H9 (cell line): ENCODE measurements around the gene FBXO21. TPM values are rescaled to one million over a fixed set of nuclear protein-coding genes. Genes with fewer than 3 reads are reported as not detected.

Source experiments
- DNase-seq: peaks from one replicate; pipeline ENCODE4 v3.0.0-alpha.2; 2017
- H2AFZ ChIP-seq: one replicate; pipeline ENCODE4 v1.6.1; 2013; ENCODE audit warnings: mild to moderate bottlenecking, low read length, control low read depth, moderate library complexity
- H2AK5ac ChIP-seq: 2 replicates; pipeline ENCODE4 v1.6.1; 2013; ENCODE audit warnings: low read length, control low read depth, mixed read lengths; ENCODE audit not compliant: insufficient read length
- H2BK120ac ChIP-seq: one replicate; pipeline ENCODE4 v1.6.1; 2013; ENCODE audit warnings: low read depth, mild to moderate bottlenecking, low read length, control low read depth, inconsistent platforms; ENCODE audit not compliant: poor library complexity, severe bottlenecking
- H2BK12ac ChIP-seq: 2 replicates; pipeline ENCODE4 v1.6.1; 2013; ENCODE audit warnings: low read length, control low read depth, mixed read lengths, low read depth; ENCODE audit not compliant: insufficient read length
- H2BK15ac ChIP-seq: 2 replicates; pipeline ENCODE4 v1.6.1; 2013; ENCODE audit warnings: low read depth, low read length, control low read depth
- H2BK20ac ChIP-seq: one replicate; pipeline ENCODE4 v1.6.1; 2013; ENCODE audit warnings: low read depth, mild to moderate bottlenecking, low read length, control low read depth, inconsistent platforms; ENCODE audit not compliant: poor library complexity, severe bottlenecking
- H2BK5ac ChIP-seq: 2 replicates; pipeline ENCODE4 v1.6.1; 2013; ENCODE audit warnings: low read length, control low read depth, mixed read lengths; ENCODE audit not compliant: insufficient read length
- H3K14ac ChIP-seq: 2 replicates; pipeline ENCODE4 v1.6.1; 2013; ENCODE audit warnings: low read length, control low read depth; ENCODE audit not compliant: insufficient read depth
- H3K18ac ChIP-seq: 2 replicates; pipeline ENCODE4 v1.6.1; 2013; ENCODE audit warnings: low read depth, mild to moderate bottlenecking, mixed read lengths, low read length, control low read depth; ENCODE audit not compliant: insufficient read length
- H3K23ac ChIP-seq: 2 replicates; pipeline ENCODE4 v1.6.1; 2013; ENCODE audit warnings: low read length, control low read depth, mixed read lengths, low read depth; ENCODE audit not compliant: insufficient read length
- H3K23me2 ChIP-seq: 2 replicates; pipeline ENCODE4 v1.6.1; 2013; ENCODE audit warnings: low read depth, mild to moderate bottlenecking, mixed read lengths, low read length, control low read depth; ENCODE audit not compliant: insufficient read length, poor library complexity, severe bottlenecking
- H3K27ac ChIP-seq: 2 replicates; pipeline ENCODE4 v1.5.1; 2013; ENCODE audit warnings: low read length, control low read depth, mixed read lengths, low read depth; ENCODE audit not compliant: insufficient read length
- H3K27me3 ChIP-seq: 2 replicates; pipeline ENCODE4 v1.6.1; 2013; ENCODE audit warnings: low read length, control low read depth, inconsistent platforms; ENCODE audit not compliant: insufficient read depth
- H3K4ac ChIP-seq: 2 replicates; pipeline ENCODE4 v1.6.1; 2013; ENCODE audit warnings: low read depth, mild to moderate bottlenecking, control low read depth, inconsistent platforms, low read length, moderate library complexity
- H3K4me1 ChIP-seq: 2 replicates; pipeline ENCODE4 v1.6.1; 2013; ENCODE audit warnings: low read length, control low read depth, inconsistent platforms; ENCODE audit not compliant: insufficient read depth
- H3K4me2 ChIP-seq: 2 replicates; pipeline ENCODE4 v1.6.1; 2013; ENCODE audit warnings: low read length, control low read depth, mixed read lengths; ENCODE audit not compliant: insufficient read length, insufficient read depth
- H3K56ac ChIP-seq: 2 replicates; pipeline ENCODE4 v1.6.1; 2013; ENCODE audit warnings: low read depth, mild to moderate bottlenecking, mixed read lengths, low read length, control low read depth; ENCODE audit not compliant: insufficient read length
- H3K79me1 ChIP-seq: 2 replicates; pipeline ENCODE4 v1.6.1; 2013; ENCODE audit warnings: low read depth, mild to moderate bottlenecking, moderate library complexity, low read length, control low read depth, inconsistent platforms; ENCODE audit not compliant: insufficient read depth, poor library complexity, severe bottlenecking
- H3K79me2 ChIP-seq: 2 replicates; pipeline ENCODE4 v1.6.1; 2013; ENCODE audit warnings: low read length, control low read depth, inconsistent platforms; ENCODE audit not compliant: insufficient read depth
- H3K9ac ChIP-seq: 2 replicates; pipeline ENCODE4 v1.6.1; 2013; ENCODE audit warnings: low read length, control low read depth, mixed read lengths; ENCODE audit not compliant: insufficient read length; ENCODE audit errors: extremely low read depth
- H3K9me3 ChIP-seq: one replicate; pipeline ENCODE4 v1.6.1; 2013; ENCODE audit warnings: low read depth, low read length, inconsistent platforms; ENCODE audit not compliant: control insufficient read depth
- H3T11ph ChIP-seq: one replicate; pipeline ENCODE4 v1.6.1; 2013; ENCODE audit warnings: mild to moderate bottlenecking, low read length, control low read depth, inconsistent platforms
- H4K20me1 ChIP-seq: one replicate; pipeline ENCODE4 v1.6.1; 2013; ENCODE audit not compliant: control insufficient read depth, insufficient read length, insufficient read depth
- H4K5ac ChIP-seq: 2 replicates; pipeline ENCODE4 v1.6.1; 2013; ENCODE audit warnings: low read depth, mild to moderate bottlenecking, mixed read lengths, low read length, control low read depth; ENCODE audit not compliant: insufficient read length
- H4K8ac ChIP-seq: replicated peaks from 2 replicates; pipeline ENCODE4 v1.6.1; 2013; ENCODE audit warnings: low read length, control low read depth, mixed read lengths, low read depth; ENCODE audit not compliant: insufficient read length
- H4K91ac ChIP-seq: 2 replicates; pipeline ENCODE4 v1.6.1; 2013; ENCODE audit warnings: low read depth, mild to moderate bottlenecking, moderate library complexity, mixed read lengths, low read length, control low read depth; ENCODE audit not compliant: insufficient read length
- H3K27ac Mint-ChIP-seq, 3 experiments: 2 replicates in 2 of 3; 3 replicates in 1 of 3; pipeline ENCODE4 v1.8.0; 2020 to 2021; ENCODE audit warnings: mixed read lengths in 3 of 3, mild to moderate bottlenecking in 1 of 3, moderate library complexity in 1 of 3
- H3K27me3 Mint-ChIP-seq: 2 replicates; pipeline ENCODE4 v1.8.0; 2021; ENCODE audit warnings: low read depth, mild to moderate bottlenecking, moderate library complexity, mixed read lengths
- H3K36me3 Mint-ChIP-seq, 3 experiments: 2 replicates in 2 of 3; 3 replicates in 1 of 3; pipeline ENCODE4 v1.8.0; 2020 to 2021; ENCODE audit warnings: low read depth in 3 of 3, mixed read lengths in 3 of 3; ENCODE audit not compliant: insufficient read depth in 1 of 3
- H3K4me1 Mint-ChIP-seq, 2 experiments: 2 replicates each; pipeline ENCODE4 v1.8.0; 2020; ENCODE audit warnings: mixed read lengths in 2 of 2
- H3K4me3 Mint-ChIP-seq, 2 experiments: 2 replicates in 1 of 2; 3 replicates in 1 of 2; pipeline ENCODE4 v1.8.0; 2020 to 2021; ENCODE audit warnings: mild to moderate bottlenecking in 2 of 2, mixed read lengths in 2 of 2, moderate library complexity in 1 of 2
- H3K9me3 Mint-ChIP-seq, 2 experiments: 2 replicates in 1 of 2; 3 replicates in 1 of 2; pipeline ENCODE4 v1.8.0; 2020; ENCODE audit warnings: mild to moderate bottlenecking in 2 of 2, mixed read lengths in 2 of 2, moderate library complexity in 1 of 2
- CTCF ChIP-seq: fragments of 200-600 bp; sonication (generic); conservative IDR thresholded peaks from 3 replicates; pipeline ENCODE4 v1.8.0; 2021; ENCODE audit warnings: antibody characterized with exemption, mild to moderate bottlenecking
- WGBS: extraction: QIAGEN DNeasy Blood & Tissue Kit; methylation state at CpG from one replicate; pipeline ENCODE4 v1.1.7; 2013; ENCODE audit warnings: missing lambda C conversion rate, low lambda C conversion rate, mixed read lengths; ENCODE audit not compliant: insufficient read length; ENCODE audit errors: extremely low coverage; 5-methylcytosine and 5-hydroxymethylcytosine counted together
- total RNA-seq: library from RNA; stranded (reverse); gene quantifications from 2 replicates; pipeline ENCODE4 v1.2.1, GENCODE V29; 2021

FBXO21 gene
- total RNA-seq, 1 experiment from 2014 or later: 58.6 TPM

DNA sequence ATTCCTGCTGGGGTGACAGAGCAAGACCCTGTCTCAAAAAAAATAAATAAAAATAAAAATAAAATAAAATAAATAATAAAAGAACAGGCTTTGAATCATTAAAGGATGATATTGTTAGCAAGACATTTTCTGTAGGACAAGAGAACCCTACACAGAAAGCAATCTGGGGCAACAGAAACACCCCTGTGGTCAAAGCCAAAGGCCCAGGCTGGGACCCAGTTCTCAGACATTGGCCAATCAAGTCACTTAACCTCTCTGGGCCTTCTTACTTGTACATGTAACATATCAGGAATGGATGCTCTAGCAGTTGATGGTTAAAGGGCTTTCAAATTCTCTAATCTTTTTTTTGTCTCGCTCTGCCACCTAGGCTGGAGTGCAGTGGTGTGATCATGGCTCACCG is 55.5 kb downstream of the FBXO21 start:
- H2BK20ac ChIP-seq: no peak overlapping the region
- H2BK15ac ChIP-seq: no peak overlapping the region
- H3K27ac Mint-ChIP-seq: no peak overlapping the region
- H3K4me2 ChIP-seq: no peak overlapping the region
- H4K91ac ChIP-seq: no peak overlapping the region
- no peak overlapping the region for H3K56ac ChIP-seq
- no peak overlapping the region for H3K18ac ChIP-seq
- TF ChIP-seq CTCF: no peak
- H3K4ac ChIP-seq: no peak overlapping the region
- H4K20me1 ChIP-seq: no peaks in the 10 kb centered on the region
- no peak overlapping the region for H4K8ac ChIP-seq
- no peaks in the 10 kb centered on the region for H3K4me1 ChIP-seq
- H3K9ac ChIP-seq: no peak overlapping the region
- H3K9me3 ChIP-seq: no peaks in the 10 kb centered on the region
- no peak overlapping the region for H2AK5ac ChIP-seq
- H3T11ph ChIP-seq: no peak overlapping the region
- no peaks in the 10 kb centered on the region for H3K36me3 Mint-ChIP-seq
- no peak overlapping the region for H2BK120ac ChIP-seq
- no peak overlapping the region for H3K14ac ChIP-seq
- H3K79me1 ChIP-seq: no peaks in the 10 kb centered on the region
- H3K9me3 Mint-ChIP-seq: no peaks in the 10 kb centered on the region
- H3K27me3 ChIP-seq: no peaks in the 10 kb centered on the region
- no peaks in the 10 kb centered on the region for H3K79me2 ChIP-seq
- no peak overlapping the region for H2AFZ ChIP-seq
- H2BK5ac ChIP-seq: no peak overlapping the region
- no peaks in the 10 kb centered on the region for H3K27me3 Mint-ChIP-seq
- no CpG with 5 or more reads among the region's 2 CpGs for WGBS
- no peak overlapping the region for H2BK12ac ChIP-seq
- H3K4me1 Mint-ChIP-seq: 0 out of 4 replicates have a peak, but pooled peaks cover 0 to 2% of the 10 kb centered on the region in 2 experiments
- H3K4me3 Mint-ChIP-seq: no peak overlapping the region
- H3K23me2 ChIP-seq: no peaks in the 10 kb centered on the region
- DNase-seq: no peak
- no peak overlapping the region for H3K23ac ChIP-seq
- H4K5ac ChIP-seq: no peak overlapping the region
- H3K27ac ChIP-seq: no peak overlapping the region
